Mesendoderm (in vitro differentiated cells): ENCODE measurements around the gene DENND1A.
A peak's percentile ranks its signal among the peaks of the same experiment; 100 is the strongest.

Experiments used
- DNase-seq: peaks from one replicate; pipeline ENCODE4 v3.0.0; 2013
- H2AK5ac ChIP-seq: 2 replicates; pipeline ENCODE4 v1.6.1; 2013; ENCODE audit warnings: low read length, inconsistent platforms
- H2BK120ac ChIP-seq: 2 replicates; pipeline ENCODE4 v1.6.1; 2013; ENCODE audit warnings: low read depth, mild to moderate bottlenecking, low read length, moderate library complexity, mixed read lengths
- H2BK15ac ChIP-seq: replicated peaks from 2 replicates; pipeline ENCODE4 v1.6.1; 2013; ENCODE audit warnings: low read depth, mild to moderate bottlenecking, moderate library complexity
- H2BK5ac ChIP-seq: 2 replicates; pipeline ENCODE4 v1.6.1; 2013; ENCODE audit warnings: low read length, inconsistent platforms
- H3K18ac ChIP-seq: 2 replicates; pipeline ENCODE4 v1.6.1; 2013; ENCODE audit warnings: mild to moderate bottlenecking, low read length, mixed read lengths
- H3K23ac ChIP-seq: one replicate; pipeline ENCODE4 v1.6.1; 2013; ENCODE audit warnings: low read length
- H3K27ac ChIP-seq: 2 replicates; pipeline ENCODE4 v1.5.1; 2013; ENCODE audit warnings: low read depth, mild to moderate bottlenecking, inconsistent platforms, low read length, moderate library complexity
- H3K27me3 ChIP-seq: 2 replicates; pipeline ENCODE4 v1.6.1; 2013; ENCODE audit warnings: low read length, control low read depth, mild to moderate bottlenecking, inconsistent platforms; ENCODE audit not compliant: insufficient read depth, poor library complexity
- H3K36me3 ChIP-seq: 2 replicates; pipeline ENCODE4 v1.6.1; 2013; ENCODE audit warnings: low read length, inconsistent platforms; ENCODE audit not compliant: control insufficient read depth, insufficient read depth
- H3K4ac ChIP-seq: one replicate; pipeline ENCODE4 v1.6.1; 2013; ENCODE audit warnings: low read depth, mild to moderate bottlenecking, low read length, moderate library complexity
- H3K4me1 ChIP-seq: 2 replicates; pipeline ENCODE4 v1.6.1; 2013; ENCODE audit warnings: low read depth, low read length, inconsistent platforms; ENCODE audit not compliant: control insufficient read depth
- H3K4me2 ChIP-seq: 2 replicates; pipeline ENCODE4 v1.6.1; 2013; ENCODE audit warnings: low read length
- H3K4me3 ChIP-seq: 2 replicates; pipeline ENCODE4 v1.5.1; 2013; ENCODE audit warnings: mild to moderate bottlenecking, low read length
- H3K56ac ChIP-seq: one replicate; pipeline ENCODE4 v1.6.1; 2013; ENCODE audit warnings: low read length
- H3K79me1 ChIP-seq: 2 replicates; pipeline ENCODE4 v1.6.1; 2013; ENCODE audit warnings: low read length, inconsistent platforms
- H3K79me2 ChIP-seq: 2 replicates; pipeline ENCODE4 v1.6.1; 2013; ENCODE audit warnings: mild to moderate bottlenecking, low read length; ENCODE audit not compliant: control insufficient read depth, insufficient read depth
- H3K9ac ChIP-seq: 2 replicates; pipeline ENCODE4 v1.6.1; 2013; ENCODE audit warnings: low read length, inconsistent platforms
- H4K5ac ChIP-seq: one replicate; pipeline ENCODE4 v1.6.1; 2013; ENCODE audit warnings: low read length
- H4K8ac ChIP-seq: one replicate; pipeline ENCODE4 v1.6.1; 2013; ENCODE audit warnings: low read depth, mild to moderate bottlenecking, control low read depth, low read length, moderate library complexity
- WGBS: extraction: QIAGEN DNeasy Blood & Tissue Kit; methylation state at CpG from one replicate; pipeline ENCODE4 v1.1.7; 2013; ENCODE audit warnings: low lambda C conversion rate, missing lambda C conversion rate; ENCODE audit not compliant: insufficient coverage; ENCODE audit errors: extremely low coverage; 5-methylcytosine and 5-hydroxymethylcytosine counted together

The DENND1A gene

GRCh38 chr9:123642291-123643278 lies 287.3 kb downstream of the DENND1A start:
- no peak overlapping the region for H4K5ac ChIP-seq
- H4K8ac ChIP-seq: no peak overlapping the region
- DNase-seq: no peak
- peak overlapping the region; percentile 11 for H2AK5ac ChIP-seq
- no peaks in the 10 kb centered on the region for H3K27me3 ChIP-seq
- no peaks in the 10 kb centered on the region for H3K36me3 ChIP-seq
- H2BK120ac ChIP-seq: no peak overlapping the region
- no peak overlapping the region for H3K4me2 ChIP-seq
- H2BK15ac ChIP-seq: no peak overlapping the region
- H3K4me3 ChIP-seq: no peak overlapping the region
- H3K56ac ChIP-seq: no peak overlapping the region
- H3K4ac ChIP-seq: no peak overlapping the region
- H3K18ac ChIP-seq: no peak overlapping the region
- peaks cover 12% of the 10 kb centered on the region for H3K4me1 ChIP-seq
- no peak overlapping the region for H3K23ac ChIP-seq
- H3K27ac ChIP-seq: peak overlapping the region; percentile 4
- no CpG with 5 or more reads among the region's 12 CpGs for WGBS
- no peaks in the 10 kb centered on the region for H3K79me2 ChIP-seq
- no peak overlapping the region for H2BK5ac ChIP-seq
- no peaks in the 10 kb centered on the region for H3K79me1 ChIP-seq
- no peak overlapping the region for H3K9ac ChIP-seq

- Histone ChIP-seq H3K18ac (no peak overlapping the region), H3K79me1 (no peaks in the 10 kb centered on the region), H3K56ac (no peak overlapping the region), H4K5ac (no peak overlapping the region), H2AK5ac (no peak overlapping the region), H3K27ac (peak overlapping the region; percentile 50), H3K4me2 (no peak overlapping the region), H2BK120ac (peak overlapping the region; percentile 50), H3K79me2 (no peaks in the 10 kb centered on the region), H3K23ac (no peak overlapping the region), H3K4ac (no peak overlapping the region), H3K4me1 (peaks cover 12% of the 10 kb centered on the region), H3K36me3 (no peaks in the 10 kb centered on the region), H4K8ac (no peak overlapping the region), H3K27me3 (no peaks in the 10 kb centered on the region), H2BK5ac (no peak overlapping the region), H2BK15ac (no peak overlapping the region), H3K9ac (no peak overlapping the region), H3K4me3 (no peak overlapping the region)
- DNase-seq: peak; percentile 78
- no CpG with 5 or more reads among the region's 4 CpGs for WGBS
Measured at GRCh38 chr9:123640792-123641222, 289.1 kb downstream of the DENND1A start.

DNA sequence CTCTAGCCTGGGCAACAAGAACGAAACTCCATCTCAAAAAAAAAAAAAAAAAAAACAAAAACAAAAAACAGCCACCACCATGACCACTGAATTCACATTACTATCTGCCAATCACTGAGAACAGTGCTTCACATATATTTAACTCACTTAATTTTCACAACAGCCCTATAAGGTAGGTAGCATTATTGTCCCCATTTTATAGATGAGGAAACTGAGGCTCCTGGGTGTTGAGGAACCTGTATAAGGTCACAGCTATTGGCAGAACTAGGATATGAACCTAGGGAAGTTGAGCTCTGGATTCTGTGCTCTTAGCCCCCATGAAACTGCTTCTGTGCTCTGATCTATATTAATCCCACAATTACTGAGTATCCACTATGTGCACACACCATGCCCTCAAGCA lies 290.2 kb downstream of the DENND1A start:
- H3K4me3 ChIP-seq: no peak overlapping the region
- no peak overlapping the region for H4K8ac ChIP-seq
- no peak overlapping the region for H3K9ac ChIP-seq
- H3K56ac ChIP-seq: no peak overlapping the region
- H3K79me2 ChIP-seq: no peaks in the 10 kb centered on the region
- no peak overlapping the region for H3K27ac ChIP-seq
- no peak for DNase-seq
- H3K18ac ChIP-seq: no peak overlapping the region
- no peak overlapping the region for H2BK15ac ChIP-seq
- H3K4ac ChIP-seq: no peak overlapping the region
- no peak overlapping the region for H3K23ac ChIP-seq
- no CpG with 5 or more reads among the region's 1 CpG for WGBS
- no peak overlapping the region for H2BK5ac ChIP-seq
- H3K36me3 ChIP-seq: no peaks in the 10 kb centered on the region
- H3K4me1 ChIP-seq: peaks cover 10% of the 10 kb centered on the region
- no peaks in the 10 kb centered on the region for H3K79me1 ChIP-seq
- no peak overlapping the region for H3K4me2 ChIP-seq
- H2AK5ac ChIP-seq: no peak overlapping the region
- H2BK120ac ChIP-seq: no peak overlapping the region
- H3K27me3 ChIP-seq: no peaks in the 10 kb centered on the region
- H4K5ac ChIP-seq: no peak overlapping the region

DNA sequence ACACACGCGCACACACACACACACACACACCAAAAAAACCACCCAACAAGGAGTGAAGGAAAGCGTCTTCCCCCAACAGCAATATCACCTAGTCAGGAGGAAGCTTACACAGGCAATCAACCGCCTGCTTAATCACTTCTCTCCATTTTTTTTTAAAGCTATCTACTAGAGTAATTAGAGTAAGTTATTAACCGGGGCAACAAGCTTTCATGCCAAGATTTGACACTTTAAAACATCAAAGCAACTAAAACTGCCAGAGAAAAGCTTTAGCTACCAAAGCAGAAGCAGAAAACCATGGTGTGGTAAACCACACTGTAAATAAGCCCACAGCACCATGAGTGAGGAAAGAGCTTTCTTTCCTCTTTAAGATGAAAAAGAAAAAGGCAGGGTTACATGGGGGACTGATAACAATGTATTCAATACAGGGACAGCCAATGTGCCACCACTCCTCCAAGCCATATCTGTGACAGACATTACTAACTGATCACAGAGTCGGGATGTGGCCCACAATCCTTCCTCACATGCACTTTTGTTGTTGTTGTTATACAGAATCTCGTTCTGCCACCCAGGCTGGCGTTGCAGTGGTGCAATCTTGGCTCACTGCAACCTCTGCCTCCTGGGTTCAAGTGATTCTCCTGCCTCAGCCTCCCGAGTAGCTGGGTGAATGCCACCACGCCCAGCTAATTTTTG lies 291.8 kb downstream of the DENND1A start:
- Histone ChIP-seq H3K23ac (no peak overlapping the region), H2BK15ac (no peak overlapping the region), H3K4me1 (peaks cover 10% of the 10 kb centered on the region), H2BK5ac (no peak overlapping the region), H3K9ac (no peak overlapping the region), H4K8ac (no peak overlapping the region), H3K36me3 (no peaks in the 10 kb centered on the region), H2BK120ac (no peak overlapping the region), H3K27me3 (no peaks in the 10 kb centered on the region), H3K56ac (no peak overlapping the region), H3K4me2 (no peak overlapping the region), H3K79me2 (no peaks in the 10 kb centered on the region), H3K79me1 (no peaks in the 10 kb centered on the region), H3K4ac (no peak overlapping the region), H3K27ac (peak overlapping the region; percentile 37), H3K18ac (no peak overlapping the region), H4K5ac (no peak overlapping the region), H3K4me3 (no peak overlapping the region), H2AK5ac (no peak overlapping the region)
- DNase-seq: peak; percentile 44
- WGBS: no CpG with 5 or more reads among the region's 10 CpGs

GRCh38 chr9:123637606-123637944 lies 292.4 kb downstream of the DENND1A start:
- Histone ChIP-seq H3K79me1 (no peaks in the 10 kb centered on the region), H3K36me3 (no peaks in the 10 kb centered on the region), H2BK15ac (no peak overlapping the region), H3K79me2 (no peaks in the 10 kb centered on the region), H3K4me2 (no peak overlapping the region), H3K4ac (no peak overlapping the region), H2BK5ac (no peak overlapping the region), H3K4me1 (peaks cover 8% of the 10 kb centered on the region), H3K56ac (no peak overlapping the region), H2AK5ac (no peak overlapping the region), H3K27me3 (no peaks in the 10 kb centered on the region), H3K4me3 (no peak overlapping the region), H3K23ac (no peak overlapping the region), H2BK120ac (no peak overlapping the region), H4K5ac (no peak overlapping the region), H3K27ac (no peak overlapping the region), H3K18ac (no peak overlapping the region), H3K9ac (no peak overlapping the region), H4K8ac (no peak overlapping the region)
- WGBS: no CpG with 5 or more reads among the region's 3 CpGs
- DNase-seq: no peak
